Left renal cortex interstitium (tissue), 4 donors: ENCODE data around the gene GYPC. TPM values are rescaled to one million over a fixed set of nuclear protein-coding genes. Genes with fewer than 3 reads are reported as not detected.
"Not testable (repeated sequence)": the region's sequence is repeated elsewhere in the genome, so short reads cannot be mapped to it uniquely, and the experiment has no call there.

Experiments
- DNase-seq, 4 donors: peaks; one replicate each; pipeline ENCODE4 v3.0.0-alpha.2; 2013; ENCODE audit warnings: low read depth in 4 of 4, low spot score in 2 of 4, missing footprints in 1 of 4
- polyA plus RNA-seq, 4 donors: library from polyadenylated mRNA; unstranded; fragments of 120-200 nt; gene quantifications; one replicate each; pipeline ENCODE4 v1.2.1, GENCODE V29; 2013; ENCODE audit not compliant: insufficient read length in 4 of 4

Gene GYPC
- polyA plus RNA-seq, result 10 to 100 TPM; 52.2 to 72.7 (median 66.4) TPM

- peak in 2 of 4 donors; percentile 50 to 55 for DNase-seq
These were observed at the start of gene GYPC for GRCh38 chr2:126655500-126656430. TSS of gene GYPC (plus strand) at chr2:126656158. CDS start at chr2:126656264, 106 bp downstream.

GRCh38 chr2:126614524-126615227 lies 41.3 kb upstream of the GYPC start:
- DNase-seq, result no peak

DNA sequence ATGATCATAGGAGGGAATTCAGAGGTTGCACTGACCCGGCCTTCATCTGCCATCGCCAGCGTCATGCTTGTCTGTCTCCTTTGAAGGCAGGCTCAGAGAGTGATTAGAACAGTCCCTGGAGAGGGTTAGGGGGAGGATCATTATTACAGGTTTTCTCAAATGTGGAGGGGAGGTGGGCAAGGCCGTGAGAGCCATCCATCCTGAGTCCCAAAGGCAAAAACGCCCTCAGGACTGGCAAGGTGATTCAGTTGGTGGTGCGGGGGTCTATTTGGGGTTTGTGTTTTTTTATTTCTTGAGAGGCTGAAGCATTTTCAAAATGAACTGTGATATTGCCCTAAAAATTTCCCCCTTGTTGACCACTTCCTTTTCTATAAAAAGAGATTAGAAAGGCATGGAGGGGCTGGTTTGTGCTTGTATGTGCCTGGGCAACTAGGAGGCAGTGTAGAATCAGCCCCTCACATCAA lies 39.3 kb upstream of the GYPC start:
- no peak for DNase-seq

DNA sequence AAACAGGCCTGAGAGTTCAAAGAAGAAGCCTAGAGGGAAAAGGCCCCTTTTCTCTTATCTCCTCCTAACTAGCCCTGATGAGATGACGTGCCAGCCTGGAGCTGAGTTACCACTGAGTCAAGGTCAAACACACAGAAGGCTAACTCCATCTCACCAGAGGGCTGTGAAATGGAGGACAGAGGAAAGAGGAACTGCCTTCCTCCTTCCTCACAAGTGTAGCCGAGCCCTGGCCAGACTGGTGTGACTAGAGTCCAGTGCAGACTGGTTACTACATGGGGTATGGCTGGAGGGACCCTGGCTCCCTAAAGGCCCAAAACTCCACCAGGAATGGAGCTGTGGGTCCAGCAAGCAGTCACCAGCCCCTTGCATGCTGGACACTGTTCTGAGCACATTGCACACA lies 35.7 kb upstream of the GYPC start:
- no peak for DNase-seq

DNA sequence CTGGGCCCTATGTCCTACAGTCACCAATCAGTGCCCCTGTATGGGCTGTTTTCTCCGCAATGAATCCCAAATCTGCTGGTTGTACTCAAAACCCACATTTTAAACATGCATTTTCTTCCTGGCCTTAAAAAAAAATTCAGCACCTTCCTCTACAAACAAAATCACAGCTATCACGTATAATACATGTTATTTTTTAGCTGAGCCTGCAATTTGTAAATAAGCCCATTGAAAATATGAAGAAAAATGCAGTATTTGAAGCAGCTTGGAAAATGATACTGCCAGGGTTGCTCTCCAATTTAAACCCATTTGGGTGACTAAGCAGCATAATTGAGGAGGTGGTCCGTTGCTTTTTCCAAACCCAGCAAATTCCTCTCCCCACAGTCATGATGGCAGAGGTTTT lies 33.0 kb upstream of the GYPC start:
- no peak for DNase-seq

GRCh38 chr2:126627643-126628042 lies 28.3 kb upstream of the GYPC start:
- no peak for DNase-seq

DNA sequence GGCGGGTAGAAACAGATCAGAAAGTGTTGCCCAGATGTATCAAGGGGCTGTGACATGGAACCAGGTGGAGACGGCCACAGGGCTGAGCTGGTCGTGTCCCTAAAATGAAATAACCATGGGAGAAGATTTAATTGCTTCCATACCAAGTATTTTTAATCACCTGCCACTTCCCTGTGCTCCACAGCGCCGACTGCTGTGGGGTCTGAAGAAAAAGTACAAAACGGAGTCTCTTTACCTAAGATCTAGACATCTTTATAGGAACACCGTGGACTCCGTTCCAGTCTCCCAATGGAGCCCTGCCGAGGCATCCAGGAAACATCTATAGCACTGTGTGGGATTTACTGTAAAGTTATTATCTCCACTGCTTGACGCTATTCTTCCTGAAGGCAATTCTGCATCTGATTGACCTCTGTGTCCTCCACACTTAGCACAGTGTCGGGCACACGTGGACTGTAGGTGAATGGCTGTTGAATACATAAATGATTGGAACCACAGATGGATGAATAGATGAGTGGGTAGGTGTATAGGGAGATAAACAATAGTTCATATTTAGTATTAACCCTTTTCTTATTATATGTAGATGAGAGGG lies 21.6 kb upstream of the GYPC start:
- DNase-seq, result no peak

DNA sequence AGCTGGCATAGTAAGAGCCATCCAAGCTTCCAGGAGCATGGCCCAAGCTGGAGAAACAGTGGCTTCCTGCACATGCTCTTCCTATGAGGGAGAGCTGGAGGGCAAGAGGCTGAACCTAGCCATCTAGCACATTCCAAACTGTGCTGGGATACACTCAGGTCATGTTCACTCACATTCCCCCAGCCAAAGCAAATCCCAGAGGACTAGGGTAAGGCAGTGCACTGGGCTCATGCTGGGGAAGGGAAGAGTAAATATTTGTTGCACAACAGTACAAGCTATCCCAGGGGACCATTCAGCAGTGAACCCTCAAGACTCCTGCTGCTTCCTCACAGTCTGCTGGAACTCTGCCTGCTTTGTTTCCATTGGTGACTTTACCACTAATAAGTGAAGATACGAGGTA lies 20.7 kb upstream of the GYPC start:
- no peak for DNase-seq

DNA sequence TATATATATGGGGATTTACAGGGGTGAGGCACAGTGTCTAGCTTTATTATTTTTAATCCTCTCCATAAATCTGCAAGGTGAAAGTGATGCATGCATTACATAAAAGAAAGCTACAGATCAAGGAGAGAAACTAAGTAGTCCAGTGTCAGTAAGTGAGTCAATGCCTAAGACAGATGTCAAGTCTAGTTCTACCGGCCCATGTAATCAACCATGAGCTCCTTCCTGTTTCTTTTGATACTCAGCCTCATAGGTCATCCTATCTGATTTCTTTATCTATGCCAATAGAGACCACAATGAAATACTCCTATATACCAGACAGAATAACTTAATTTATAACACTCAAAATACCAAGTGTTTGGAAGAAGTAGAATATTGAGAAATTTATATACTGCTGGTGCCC lies 20.2 kb upstream of the GYPC start:
- no peak for DNase-seq

GRCh38 chr2:126637386-126637785 lies 18.6 kb upstream of the GYPC start:
- DNase-seq, result no peak

DNA sequence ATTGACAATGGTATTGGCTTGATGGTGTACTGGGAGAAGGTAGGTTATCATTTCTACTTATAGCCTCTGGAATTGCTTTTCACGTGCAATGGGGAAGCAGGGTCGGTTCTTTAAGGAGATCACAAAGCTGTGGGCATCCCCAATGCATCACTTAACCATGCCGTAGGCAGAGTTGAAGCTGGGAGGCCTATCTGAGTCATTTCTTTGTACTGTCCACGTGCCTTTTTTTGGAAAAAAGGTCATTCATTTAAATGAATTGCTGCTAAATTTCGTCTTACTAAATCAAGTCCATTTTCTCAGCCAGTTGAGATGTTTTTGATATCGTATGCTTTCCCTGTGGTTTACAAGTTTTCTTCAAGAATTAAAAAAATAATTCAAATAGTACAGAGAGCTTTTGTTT lies 17.2 kb upstream of the GYPC start:
- no peak for DNase-seq

GRCh38 chr2:126639276-126639675 lies 16.7 kb upstream of the GYPC start:
- DNase-seq, result no peak

DNA sequence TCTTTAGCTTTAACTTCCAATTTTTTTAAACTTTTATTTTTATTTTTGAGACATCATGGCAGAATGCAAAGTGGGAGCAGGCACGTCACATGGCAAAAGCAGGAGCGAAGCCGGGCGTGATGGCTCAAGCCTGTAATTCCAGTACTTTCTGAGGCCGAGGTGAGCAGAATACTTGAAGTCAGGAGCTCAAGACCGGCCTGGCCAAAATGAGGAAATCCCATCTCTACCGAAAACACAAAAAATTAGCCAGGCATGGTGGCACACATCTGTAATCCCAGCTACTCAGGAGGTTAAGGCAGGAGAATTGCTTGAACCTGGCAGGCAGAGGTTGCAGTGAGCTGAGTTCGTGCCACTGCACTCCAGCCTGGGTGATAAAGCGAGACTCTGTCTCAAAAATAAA lies 14.7 kb upstream of the GYPC start:
- not testable (repeated sequence) for DNase-seq

DNA sequence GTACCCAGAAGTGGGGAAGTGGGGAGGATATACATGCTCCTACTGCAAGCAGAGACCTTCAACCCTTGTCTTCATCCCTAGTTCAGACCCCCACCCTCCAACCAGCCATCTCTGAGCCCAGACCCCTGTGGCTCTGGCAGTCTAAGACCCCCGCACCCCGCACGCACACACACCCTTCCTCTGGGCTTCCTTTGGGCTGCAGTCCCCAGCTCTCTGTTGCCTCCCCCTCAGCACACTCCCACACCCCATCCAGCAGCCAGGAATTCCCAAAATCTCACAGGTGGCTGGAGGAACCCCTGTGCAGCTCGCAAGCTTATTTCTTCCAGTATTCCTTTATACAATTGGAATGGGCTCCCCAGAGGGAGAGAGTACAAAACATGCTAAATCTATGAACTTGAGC lies 13.9 kb upstream of the GYPC start:
- no peak for DNase-seq

- no peak for DNase-seq
These were observed 12.5 kb upstream of the GYPC start for GRCh38 chr2:126643431-126643830.

DNA sequence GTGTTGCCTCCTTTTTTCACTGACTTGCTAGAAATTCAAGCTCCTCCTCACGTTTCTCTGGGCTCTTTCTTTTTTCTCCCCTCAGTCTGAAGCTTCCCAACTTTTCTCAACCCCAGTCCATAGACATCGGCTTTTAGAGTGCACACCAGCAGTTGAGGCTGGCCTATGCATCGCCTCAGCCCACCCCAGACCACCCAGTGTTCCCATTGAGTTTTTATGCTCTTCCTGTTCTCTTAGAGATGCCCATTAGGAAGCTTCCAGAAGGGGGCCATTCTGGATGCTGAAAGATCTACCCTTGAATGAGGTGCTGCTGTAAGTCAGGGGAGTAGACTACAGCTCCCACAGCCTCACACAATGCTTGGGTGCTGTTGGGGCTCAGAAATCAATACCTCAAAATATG lies 12.0 kb upstream of the GYPC start:
- DNase-seq, result no peak

GRCh38 chr2:126644630-126645191 lies 11.2 kb upstream of the GYPC start:
- no peak for DNase-seq

- DNase-seq, result no peak
These were observed 10.7 kb upstream of the GYPC start for GRCh38 chr2:126645211-126645618.

- no peak for DNase-seq
These were observed 9.9 kb upstream of the GYPC start for GRCh38 chr2:126646026-126646425.

DNA sequence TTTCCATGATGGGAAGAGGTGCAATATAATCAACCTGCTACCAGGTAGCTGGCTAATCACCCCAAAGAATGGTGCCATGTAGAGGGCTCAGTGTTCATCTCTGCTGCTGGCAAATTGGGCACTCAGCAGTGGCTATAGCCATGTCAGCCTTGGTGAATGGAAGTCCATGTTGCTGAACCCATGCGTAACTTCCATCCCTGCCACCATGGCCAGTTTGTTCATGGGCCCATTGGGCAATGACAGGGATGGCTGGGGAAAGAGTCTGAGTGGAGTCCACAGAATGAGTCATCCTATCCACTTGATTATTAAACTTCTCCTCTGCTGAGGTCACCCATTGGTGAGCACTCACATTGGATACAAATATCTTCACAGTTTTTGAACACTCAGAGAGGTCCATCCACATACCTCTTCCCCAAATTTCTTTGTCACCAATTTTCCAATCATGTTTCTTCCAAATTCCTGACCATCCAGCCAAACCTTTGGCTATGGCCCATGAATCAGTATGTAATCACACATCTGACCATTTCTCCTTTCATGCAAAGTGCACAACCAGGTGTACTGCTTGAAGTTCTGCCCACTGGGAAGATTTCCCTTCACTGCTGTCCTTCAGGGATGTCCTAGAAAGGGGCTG lies 8.1 kb upstream of the GYPC start:
- not testable (repeated sequence) for DNase-seq
